Measurements from ENCODE around the gene TDRD12.
"Not testable (repeated sequence)": the region's sequence is repeated elsewhere in the genome, so short reads cannot be mapped to it uniquely, and the experiment has no call there.

The TDRD12 gene

DNA sequence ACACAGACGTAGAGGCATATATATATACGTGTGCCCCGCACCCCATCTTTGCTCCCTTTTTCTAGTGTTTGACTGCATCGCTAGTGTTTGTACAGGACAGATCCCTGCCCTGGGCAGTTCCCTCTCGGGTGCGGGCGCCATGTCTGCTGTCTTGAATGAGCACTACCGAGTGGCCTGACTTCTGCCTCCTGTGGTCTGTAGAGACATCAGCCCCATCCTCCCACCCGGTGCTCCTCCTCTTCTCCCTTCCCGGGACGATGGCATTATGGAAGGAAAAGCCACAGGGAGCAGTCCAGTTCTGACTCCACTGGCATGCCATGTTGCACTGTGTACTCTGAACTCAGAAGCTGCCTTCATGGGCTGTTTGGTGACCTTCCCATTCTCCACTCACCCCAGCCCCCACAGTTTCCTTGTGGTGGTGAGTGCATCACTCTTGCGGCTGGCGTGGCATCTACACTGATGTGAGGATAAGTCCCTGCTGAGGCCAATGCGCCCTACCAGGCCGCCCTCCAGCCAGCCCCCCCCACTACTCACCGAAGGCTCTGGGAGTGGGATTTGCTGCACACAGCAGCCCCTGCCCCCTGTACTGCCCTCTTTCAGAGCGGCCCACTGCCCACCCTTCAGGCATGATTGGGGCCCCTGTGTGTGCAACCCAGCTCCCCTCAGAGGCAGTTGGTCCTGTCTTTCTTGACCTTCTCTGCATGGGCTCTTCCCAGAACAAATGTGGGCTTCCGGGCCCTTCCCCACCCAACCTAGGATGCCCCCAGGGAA lies 25.2 kb downstream of the TDRD12 start:
- in situ Hi-C loops (cut with HindIII; ENCODE audit: low pct_unique_long_range_greater_than_20kb, low sequenced_read_pairs) = no loop called here
- no peak for TF ChIP-seq JUND (IDR thresholded peaks at IDR 0.05; ENCODE audit: low read depth)
- DNase-seq (ENCODE audit: low read depth in 1 of 2, low spot score in 1 of 2) = no peak

DNA sequence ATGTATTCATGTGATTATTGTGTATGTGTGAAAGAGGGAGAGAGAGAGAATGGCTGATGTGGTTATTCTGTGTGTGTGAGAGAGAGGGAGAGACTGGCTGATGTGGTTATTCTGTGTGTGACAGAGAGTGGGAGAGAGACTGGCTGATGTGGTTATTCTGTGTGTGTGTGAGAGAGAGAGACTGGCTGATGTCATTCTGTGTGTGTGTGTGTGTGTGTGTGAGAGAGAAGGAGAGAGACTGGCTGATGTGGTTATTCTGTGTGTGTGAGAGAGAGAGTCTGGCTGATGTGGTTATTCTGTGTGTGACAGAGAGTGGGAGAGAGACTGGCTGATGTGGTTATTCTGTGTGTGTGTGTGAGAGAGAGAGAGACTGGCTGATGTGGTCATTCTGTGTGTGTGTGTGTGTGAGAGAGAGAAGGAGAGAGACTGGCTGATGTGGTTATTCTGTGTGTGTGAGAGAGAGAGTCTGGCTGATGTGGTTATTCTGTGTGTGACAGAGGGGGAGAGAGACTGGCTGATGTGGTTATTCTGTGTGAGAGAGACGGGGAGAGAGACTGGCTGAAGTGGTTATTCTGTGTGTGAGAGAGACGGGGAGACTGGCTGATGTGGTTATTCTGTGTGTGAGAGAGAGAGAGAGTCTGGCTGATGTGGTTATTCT lies 26.2 kb downstream of the TDRD12 start:
- DNase-seq (ENCODE audit: low read depth in 1 of 2, low spot score in 1 of 2); in situ Hi-C loops (cut with HindIII; ENCODE audit: low pct_unique_long_range_greater_than_20kb, low sequenced_read_pairs): not testable (repeated sequence)

DNA sequence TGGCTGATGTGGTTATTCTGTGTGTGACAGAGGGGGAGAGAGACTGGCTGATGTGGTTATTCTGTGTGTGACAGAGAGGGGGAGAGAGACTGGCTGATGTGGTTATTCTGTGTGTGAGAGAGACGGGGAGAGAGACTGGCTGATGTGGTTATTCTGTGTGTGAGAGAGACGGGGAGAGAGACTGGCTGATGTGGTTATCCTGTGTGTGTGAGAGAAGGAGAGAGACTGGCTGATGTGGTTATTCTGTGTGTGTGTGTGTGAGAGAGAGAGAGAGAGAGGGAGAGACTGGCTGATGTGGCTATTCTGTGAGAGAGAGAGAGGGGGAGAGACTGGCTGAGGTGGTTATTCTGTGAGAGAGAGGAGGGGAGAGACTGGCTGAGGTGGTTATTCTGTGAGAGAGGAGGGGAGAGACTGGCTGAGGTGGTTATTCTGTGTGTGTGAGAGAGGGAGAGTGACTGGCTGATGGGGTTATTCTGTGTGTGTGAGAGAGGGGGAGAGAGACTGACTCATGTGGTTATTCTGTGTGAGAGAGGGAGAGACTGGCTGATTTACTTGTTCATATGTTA lies 27.1 kb downstream of the TDRD12 start:
- DNase-seq (ENCODE audit: low read depth in 1 of 2, low spot score in 1 of 2); in situ Hi-C loops (cut with HindIII; ENCODE audit: low pct_unique_long_range_greater_than_20kb, low sequenced_read_pairs): not testable (repeated sequence)

DNA sequence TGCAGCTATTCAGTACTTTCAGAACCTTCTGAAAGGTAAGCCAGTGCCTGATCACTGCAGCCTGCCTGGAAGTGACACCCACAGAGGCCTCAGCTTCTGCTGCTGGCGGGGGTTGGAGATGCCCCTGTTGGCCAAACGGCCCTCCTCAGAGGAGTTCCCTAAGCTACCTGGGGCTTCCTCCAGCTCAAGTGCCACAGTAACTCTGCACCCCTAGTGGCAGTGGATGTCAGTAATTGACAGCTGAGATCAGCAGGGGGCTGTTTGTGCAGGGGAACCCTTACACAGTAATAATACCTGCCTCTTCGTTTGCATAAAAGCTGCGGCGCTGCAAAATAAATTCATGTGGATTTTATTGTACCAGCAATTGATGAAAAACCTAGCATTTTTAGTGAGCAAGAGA lies 28.9 kb downstream of the TDRD12 start:
- no peak for DNase-seq (ENCODE audit: low read depth in 1 of 2, low spot score in 1 of 2)
- in situ Hi-C loops (cut with HindIII; ENCODE audit: low pct_unique_long_range_greater_than_20kb, low sequenced_read_pairs) = no loop called here

DNA sequence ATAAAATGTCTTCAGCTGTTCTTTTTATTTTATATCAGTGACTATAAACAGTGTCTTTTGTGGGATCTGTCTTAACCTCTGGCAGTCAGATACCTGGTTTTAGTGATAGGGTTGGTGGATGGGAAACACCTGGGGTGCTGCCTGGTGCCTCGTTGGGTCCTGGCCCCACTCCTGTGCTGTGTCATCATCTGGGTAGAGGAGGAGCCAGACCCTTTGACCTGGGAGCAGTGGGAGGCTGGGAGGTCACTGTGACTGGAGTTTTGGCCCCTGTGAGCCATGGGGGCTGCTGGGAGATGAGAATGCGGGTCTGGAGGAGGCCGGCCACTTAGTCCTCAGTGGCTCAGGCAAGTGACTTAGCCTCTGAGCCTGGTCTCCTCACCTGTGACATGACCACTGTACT lies 29.4 kb downstream of the TDRD12 start:
- no peak for TF ChIP-seq JUND (IDR thresholded peaks at IDR 0.05; ENCODE audit: low read depth)
- in situ Hi-C loops (cut with HindIII; ENCODE audit: low pct_unique_long_range_greater_than_20kb, low sequenced_read_pairs) = no loop called here

More for the DNA sequence above, 28.9 kb downstream of the TDRD12 start:
- no peak for TF ChIP-seq JUND (IDR thresholded peaks at IDR 0.05; ENCODE audit: low read depth)

DNA sequence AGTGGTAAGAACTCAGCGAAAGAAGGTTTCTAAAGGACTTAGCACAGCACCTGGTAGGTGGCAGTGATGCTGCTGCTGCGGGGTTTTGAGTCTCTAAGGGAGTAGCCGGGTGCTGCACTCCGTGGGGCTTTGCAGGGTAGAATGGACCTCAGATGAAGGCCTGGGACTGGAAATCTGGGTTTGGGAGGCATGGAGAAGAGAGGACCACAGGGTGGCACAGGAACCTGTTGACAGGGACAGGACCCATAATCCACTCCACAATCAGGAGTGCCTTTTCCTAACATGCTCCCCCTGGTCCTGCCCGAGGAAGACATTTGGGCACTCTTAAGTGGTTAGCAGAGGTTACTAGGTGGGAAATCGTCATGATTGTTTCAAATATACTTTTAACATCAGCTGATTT lies 29.8 kb downstream of the TDRD12 start:
- DNase-seq (ENCODE audit: low read depth in 1 of 2, low spot score in 1 of 2) = no peak
- in situ Hi-C loops (cut with HindIII; ENCODE audit: low pct_unique_long_range_greater_than_20kb, low sequenced_read_pairs) = no loop called here
- TF ChIP-seq JUND (IDR thresholded peaks at IDR 0.05; ENCODE audit: low read depth) = no peak

More for the DNA sequence above, 29.4 kb downstream of the TDRD12 start:
- no peak for DNase-seq (ENCODE audit: low read depth in 1 of 2, low spot score in 1 of 2)

DNA sequence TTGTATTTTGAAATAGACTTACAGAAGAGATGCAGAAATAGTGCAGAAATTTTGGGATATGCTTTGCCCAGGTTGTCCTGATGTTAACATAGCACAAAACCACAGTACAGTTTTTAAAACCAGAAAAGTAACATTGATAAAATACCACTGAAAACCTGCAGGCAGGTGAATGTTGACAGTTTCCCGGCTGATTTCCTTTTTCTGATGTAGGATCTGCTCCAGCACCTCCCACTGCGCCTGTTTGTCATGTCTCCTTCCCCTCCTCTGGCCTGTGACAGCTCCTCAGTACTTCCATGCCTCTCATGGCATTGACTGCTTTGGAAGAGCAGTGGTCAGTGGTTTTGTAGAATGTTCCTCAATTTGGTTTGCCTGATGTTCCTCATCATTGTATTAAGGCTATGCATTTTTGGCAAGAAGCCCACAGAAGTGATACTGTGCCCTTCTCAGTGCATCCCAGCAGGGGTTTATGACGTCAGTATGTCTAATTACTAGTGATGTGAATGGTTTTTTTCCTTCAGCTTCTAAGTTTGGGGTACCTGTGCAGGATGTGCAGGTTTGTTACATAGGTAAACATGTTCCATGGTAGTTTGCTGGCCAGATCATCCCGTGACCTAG lies 31.0 kb downstream of the TDRD12 start:
- no peak for TF ChIP-seq JUND (IDR thresholded peaks at IDR 0.05; ENCODE audit: low read depth)
- peak in 1 of 2 experiments; percentile 10 for DNase-seq (ENCODE audit: low read depth in 1 of 2, low spot score in 1 of 2)
- in situ Hi-C loops (cut with HindIII; ENCODE audit: low pct_unique_long_range_greater_than_20kb, low sequenced_read_pairs) = no loop called here

DNA sequence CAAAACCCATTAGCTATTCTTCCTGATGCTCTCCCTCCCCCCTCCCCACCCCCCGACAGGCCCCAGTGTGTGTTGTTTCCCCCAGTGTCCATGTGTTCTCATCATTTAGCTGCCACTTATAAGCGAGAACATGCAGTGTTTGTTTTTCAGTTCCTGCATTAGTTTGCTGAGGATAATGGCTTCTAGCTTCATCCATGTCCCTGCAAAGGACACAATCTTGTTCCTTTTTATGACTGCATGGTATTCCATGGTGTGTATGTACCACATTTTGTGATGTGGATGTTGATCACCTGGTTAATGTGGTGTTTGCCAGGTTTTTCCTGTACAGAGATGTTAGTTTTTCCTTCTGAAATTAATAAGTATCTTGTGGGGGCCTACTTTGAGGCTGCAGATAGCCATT lies 31.5 kb downstream of the TDRD12 start:
- in situ Hi-C loops (cut with HindIII; ENCODE audit: low pct_unique_long_range_greater_than_20kb, low sequenced_read_pairs) = no loop called here
- DNase-seq (ENCODE audit: low read depth in 1 of 2, low spot score in 1 of 2) = no peak

DNA sequence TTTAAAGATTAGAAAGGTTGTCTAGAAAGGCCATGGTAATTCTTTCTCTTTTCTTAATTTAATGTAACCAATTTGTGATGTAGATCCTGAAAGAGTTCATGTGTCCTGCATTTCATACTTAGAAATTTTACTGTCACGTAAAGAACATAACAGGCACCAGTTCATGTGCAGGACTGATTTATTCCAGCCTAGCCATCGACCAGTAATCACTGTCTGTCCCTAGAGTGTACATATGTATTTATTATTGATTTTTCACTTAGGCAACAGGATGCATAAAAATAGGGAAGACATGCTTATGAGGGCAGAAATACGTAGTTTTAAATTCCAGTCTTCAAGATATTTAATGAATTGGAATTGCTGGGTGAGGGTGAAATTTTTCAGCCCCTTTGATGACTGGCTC lies 37.6 kb downstream of the TDRD12 start:
- TF ChIP-seq JUND (IDR thresholded peaks at IDR 0.05; ENCODE audit: low read depth) = no peak
- in situ Hi-C loops (cut with HindIII; ENCODE audit: low pct_unique_long_range_greater_than_20kb, low sequenced_read_pairs) = no loop called here
- no peak for DNase-seq (ENCODE audit: low read depth in 1 of 2, low spot score in 1 of 2)

More for the DNA sequence above, 31.5 kb downstream of the TDRD12 start:
- no peak for TF ChIP-seq JUND (IDR thresholded peaks at IDR 0.05; ENCODE audit: low read depth)

DNA sequence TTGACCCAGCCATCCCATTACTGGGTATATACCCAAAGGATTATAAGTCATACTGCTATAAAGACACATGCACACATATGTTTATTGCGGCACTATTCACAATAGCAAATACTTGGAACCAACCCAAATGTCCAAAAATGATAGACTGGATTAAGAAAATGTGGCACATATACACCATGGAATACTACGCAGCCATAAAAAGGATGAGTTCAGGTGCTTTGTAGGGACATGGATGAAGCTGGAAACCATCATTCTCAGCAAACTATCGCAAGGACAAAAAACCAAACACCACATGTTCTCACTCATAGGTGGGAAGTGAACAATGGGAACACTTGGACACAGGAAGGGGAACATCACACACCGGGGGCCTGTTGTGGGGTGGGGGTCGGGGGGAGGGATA lies 45.8 kb downstream of the TDRD12 start:
- in situ Hi-C loops (cut with HindIII; ENCODE audit: low pct_unique_long_range_greater_than_20kb, low sequenced_read_pairs) = not testable (repeated sequence)

DNA sequence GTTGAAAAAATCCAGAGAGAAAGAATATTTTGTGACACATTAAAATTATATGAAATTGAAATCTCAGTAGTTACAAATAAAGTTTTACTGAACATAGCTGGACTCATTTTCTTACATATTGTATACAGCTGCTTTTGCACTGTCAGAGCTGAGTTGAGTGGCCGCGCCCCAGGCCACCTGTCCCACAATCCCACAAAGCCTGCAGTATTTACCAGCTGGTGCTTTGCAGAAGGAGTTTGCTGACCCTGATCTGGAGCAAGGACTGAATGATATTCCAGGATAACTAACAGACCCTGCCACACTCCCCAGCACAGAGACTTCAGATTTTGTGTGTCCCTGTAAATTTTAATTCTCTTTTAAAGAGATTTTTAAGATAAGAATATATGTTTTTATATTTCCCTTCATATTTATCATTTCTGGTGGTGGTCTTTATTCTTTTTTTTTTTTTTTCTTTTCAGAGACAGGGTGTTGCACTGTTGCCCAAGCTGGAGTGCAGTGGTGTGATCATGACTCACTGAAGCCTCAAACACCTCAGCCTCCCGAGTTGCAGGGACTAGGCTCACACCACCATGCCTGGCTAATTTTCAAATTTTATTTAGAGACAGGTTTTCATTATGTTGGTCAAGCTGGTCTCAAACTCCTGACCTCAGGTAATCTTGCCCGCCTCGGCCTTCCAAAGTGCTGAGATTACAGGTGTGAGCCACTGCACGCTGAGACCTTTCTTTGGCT lies 48.5 kb downstream of the TDRD12 start:
- DNase-seq (ENCODE audit: low read depth in 1 of 2, low spot score in 1 of 2) = no peak
- in situ Hi-C loops (cut with HindIII; ENCODE audit: low pct_unique_long_range_greater_than_20kb, low sequenced_read_pairs) = no loop called here
- no peak for TF ChIP-seq JUND (IDR thresholded peaks at IDR 0.05; ENCODE audit: low read depth)

More for the DNA sequence above, 45.8 kb downstream of the TDRD12 start:
- not testable (repeated sequence) for DNase-seq (ENCODE audit: low read depth in 1 of 2, low spot score in 1 of 2)

DNA sequence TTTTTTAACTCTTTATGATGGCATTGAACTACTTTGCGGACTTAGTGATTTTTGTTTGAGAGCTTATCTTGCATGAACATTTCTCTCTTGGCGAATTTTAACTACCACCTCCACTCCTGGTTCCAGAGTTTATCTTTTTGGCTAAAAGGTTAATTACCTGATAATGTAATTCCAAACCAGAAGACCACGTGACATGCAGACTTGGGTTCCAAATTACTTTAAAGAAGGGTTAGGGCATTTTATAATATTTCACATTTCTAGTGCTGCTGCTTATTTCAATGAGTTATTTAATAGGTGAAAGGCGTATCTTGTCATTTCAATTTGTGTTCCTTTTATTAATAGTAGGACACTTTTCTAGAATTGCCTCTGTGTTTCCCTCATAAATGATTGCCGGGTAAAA lies 52.0 kb downstream of the TDRD12 start:
- no peak for DNase-seq (ENCODE audit: low read depth in 1 of 2, low spot score in 1 of 2)
- TF ChIP-seq JUND (IDR thresholded peaks at IDR 0.05; ENCODE audit: low read depth) = no peak
- in situ Hi-C loops (cut with HindIII; ENCODE audit: low pct_unique_long_range_greater_than_20kb, low sequenced_read_pairs) = no loop called here

All from T47D (cell line).